OCI-LY7 (cell line): ENCODE results near the gene CGNL1. TPM values are rescaled to one million over a fixed set of nuclear protein-coding genes. Genes with fewer than 3 reads are reported as not detected.
A peak's percentile ranks its signal among the peaks of the same experiment; 100 is the strongest.

Experiments used
- Bru-seq: library from RNA; stranded (reverse); fragments of 400-500 nt; gene quantifications from one replicate; lab custom pipeline; 2021; lab: Mats Ljungman, UMichigan
- BruChase-seq, 2 experiments: library from RNA; stranded (reverse); fragments of 400-500 nt; gene quantifications; one replicate each; lab custom pipeline; 2021; lab: Mats Ljungman, UMichigan
- BruUV-seq: library from RNA; stranded (reverse); fragments of 400-500 nt; replicated peaks from 2 replicates; lab custom pipeline; 2021; lab: Mats Ljungman, UMichigan
- CTCF ChIA-PET: fragments of 300-600 bp; sonication (Branson Sonifier 250); formaldehyde crosslinking; loops from one replicate; lab custom pipeline; 2022; ENCODE audit warnings: antibody characterized with exemption; ENCODE audit not compliant: unreplicated experiment; lab: Charles Lee
- POLR2A ChIA-PET: fragments of 300-600 bp; sonication (Branson Sonifier 250); formaldehyde crosslinking; loops from one replicate; lab custom pipeline; 2022; ENCODE audit warnings: antibody characterized with exemption; lab: Charles Lee
- DNase-seq: peaks from one replicate; pipeline ENCODE4 v3.0.0-alpha.2; 2015; ENCODE audit warnings: low spot score
- H2AFZ ChIP-seq: fragments of 200-600 bp; sonication (generic), shearing (Covaris generic); 2 replicates; pipeline ENCODE4 v1.6.1; 2014; ENCODE audit warnings: mild to moderate bottlenecking, antibody characterized with exemption, low read length, moderate library complexity
- H3K27ac ChIP-seq: fragments of 200-600 bp; sonication (generic); 2 replicates; pipeline ENCODE4 v1.5.1; 2014; ENCODE audit warnings: mixed run types, low read depth, mild to moderate bottlenecking, moderate library complexity, low read length, inconsistent platforms; ENCODE audit not compliant: poor library complexity, severe bottlenecking
- H3K36me3 ChIP-seq: fragments of 200-600 bp; sonication (generic); 2 replicates; pipeline ENCODE4 v1.6.1; 2014; ENCODE audit warnings: mild to moderate bottlenecking, antibody characterized with exemption, low read length, moderate library complexity, mixed read lengths; ENCODE audit not compliant: insufficient read depth
- H3K4me1 ChIP-seq: fragments of 200-600 bp; sonication (generic); 2 replicates; pipeline ENCODE4 v1.5.1; 2014; ENCODE audit warnings: mild to moderate bottlenecking, low read length; ENCODE audit not compliant: insufficient read depth, poor library complexity, severe bottlenecking
- H3K4me2 ChIP-seq: fragments of 200-600 bp; sonication (generic); 2 replicates; pipeline ENCODE4 v1.6.1; 2014; ENCODE audit warnings: mild to moderate bottlenecking, low read length
- H3K4me3 ChIP-seq: fragments of 200-600 bp; sonication (generic); 2 replicates; pipeline ENCODE4 v1.5.1; 2014; ENCODE audit warnings: mild to moderate bottlenecking, low read depth, low read length; ENCODE audit not compliant: poor library complexity, severe bottlenecking
- H3K79me2 ChIP-seq: fragments of 200-600 bp; sonication (generic); 2 replicates; pipeline ENCODE4 v1.6.1; 2016; ENCODE audit warnings: low read depth, mild to moderate bottlenecking, low read length, moderate library complexity, mixed read lengths; ENCODE audit not compliant: insufficient read depth
- H3K9me2 ChIP-seq: fragments of 200-600 bp; sonication (generic); 2 replicates; pipeline ENCODE4 v1.6.1; 2016; ENCODE audit warnings: mild to moderate bottlenecking, low read length, mixed read lengths; ENCODE audit not compliant: insufficient read depth
- H3K9me3 ChIP-seq: fragments of 200-600 bp; sonication (generic); 2 replicates; pipeline ENCODE4 v1.6.1; 2014; ENCODE audit warnings: mild to moderate bottlenecking, mixed run types, low read length, mixed read lengths
- H4K20me1 ChIP-seq: fragments of 200-600 bp; sonication (generic); 2 replicates; pipeline ENCODE4 v1.6.1; 2014; ENCODE audit warnings: mild to moderate bottlenecking, antibody characterized with exemption, low read length, moderate library complexity, mixed read lengths; ENCODE audit not compliant: insufficient read depth
- EZH2phosphoT487 ChIP-seq: fragments of 200-600 bp; sonication (generic); IDR thresholded peaks from 2 replicates; pipeline ENCODE4 v1.6.1; 2018; ENCODE audit warnings: low read depth, borderline replicate concordance, mild to moderate bottlenecking, mixed run types, antibody characterized with exemption, low read length, moderate library complexity, mixed read lengths
- intact Hi-C: fragments of 100-400 bp; cut with micrococcal nuclease; formaldehyde crosslinking; loops from one replicate; pipeline ENCODE4 v1.10.0; 2022; ENCODE audit not compliant: unreplicated experiment
- long read RNA-seq: library from polyadenylated mRNA; stranded (forward); transcript quantifications from one replicate; pipeline ENCODE4 v2.0.0, GENCODE V29; 2022
- total RNA-seq, 2 experiments: library from RNA; depleted of rRNA in 1 of 2; stranded (reverse); fragments of >200 nt in 1 of 2; shearing (Covaris generic) in 1 of 2; gene quantifications; 2 replicates each; pipeline ENCODE4 v1.2.3, GENCODE V29; 2014 to 2022
- TF ChIP-seq, protein P1 (sequence below): fragments of 200-600 bp; sonication (generic); conservative IDR thresholded peaks from 2 replicates; pipeline ENCODE4 v1.5.1; 2014; ENCODE audit warnings: mild to moderate bottlenecking, antibody characterized with exemption, low read length, moderate library complexity, mixed read lengths

CGNL1 gene, protein sequence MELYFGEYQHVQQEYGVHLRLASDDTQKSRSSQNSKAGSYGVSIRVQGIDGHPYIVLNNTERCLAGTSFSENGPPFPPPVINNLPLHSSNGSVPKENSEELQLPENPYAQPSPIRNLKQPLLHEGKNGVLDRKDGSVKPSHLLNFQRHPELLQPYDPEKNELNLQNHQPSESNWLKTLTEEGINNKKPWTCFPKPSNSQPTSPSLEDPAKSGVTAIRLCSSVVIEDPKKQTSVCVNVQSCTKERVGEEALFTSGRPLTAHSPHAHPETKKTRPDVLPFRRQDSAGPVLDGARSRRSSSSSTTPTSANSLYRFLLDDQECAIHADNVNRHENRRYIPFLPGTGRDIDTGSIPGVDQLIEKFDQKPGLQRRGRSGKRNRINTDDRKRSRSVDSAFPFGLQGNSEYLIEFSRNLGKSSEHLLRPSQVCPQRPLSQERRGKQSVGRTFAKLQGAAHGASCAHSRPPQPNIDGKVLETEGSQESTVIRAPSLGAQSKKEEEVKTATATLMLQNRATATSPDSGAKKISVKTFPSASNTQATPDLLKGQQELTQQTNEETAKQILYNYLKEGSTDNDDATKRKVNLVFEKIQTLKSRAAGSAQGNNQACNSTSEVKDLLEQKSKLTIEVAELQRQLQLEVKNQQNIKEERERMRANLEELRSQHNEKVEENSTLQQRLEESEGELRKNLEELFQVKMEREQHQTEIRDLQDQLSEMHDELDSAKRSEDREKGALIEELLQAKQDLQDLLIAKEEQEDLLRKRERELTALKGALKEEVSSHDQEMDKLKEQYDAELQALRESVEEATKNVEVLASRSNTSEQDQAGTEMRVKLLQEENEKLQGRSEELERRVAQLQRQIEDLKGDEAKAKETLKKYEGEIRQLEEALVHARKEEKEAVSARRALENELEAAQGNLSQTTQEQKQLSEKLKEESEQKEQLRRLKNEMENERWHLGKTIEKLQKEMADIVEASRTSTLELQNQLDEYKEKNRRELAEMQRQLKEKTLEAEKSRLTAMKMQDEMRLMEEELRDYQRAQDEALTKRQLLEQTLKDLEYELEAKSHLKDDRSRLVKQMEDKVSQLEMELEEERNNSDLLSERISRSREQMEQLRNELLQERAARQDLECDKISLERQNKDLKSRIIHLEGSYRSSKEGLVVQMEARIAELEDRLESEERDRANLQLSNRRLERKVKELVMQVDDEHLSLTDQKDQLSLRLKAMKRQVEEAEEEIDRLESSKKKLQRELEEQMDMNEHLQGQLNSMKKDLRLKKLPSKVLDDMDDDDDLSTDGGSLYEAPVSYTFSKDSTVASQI
- total RNA-seq (2014; rRNA removed; shearing (Covaris generic)), result not detected in 2 replicates
- 0.04 TPM in 1 of 2 replicates, not detected in the other for total RNA-seq (2022)
- percentile 3 among the genes with signal in this experiment for Bru-seq, nascent RNA
- BruChase-seq, experiment 1, labeled RNA remaining after a 6-hour chase, result percentile 1 among the genes with signal in this experiment
- BruChase-seq, experiment 2, labeled RNA remaining after a 2-hour chase, result percentile 1 among the genes with signal in this experiment
- long read RNA-seq, result 0 reads

DNA sequence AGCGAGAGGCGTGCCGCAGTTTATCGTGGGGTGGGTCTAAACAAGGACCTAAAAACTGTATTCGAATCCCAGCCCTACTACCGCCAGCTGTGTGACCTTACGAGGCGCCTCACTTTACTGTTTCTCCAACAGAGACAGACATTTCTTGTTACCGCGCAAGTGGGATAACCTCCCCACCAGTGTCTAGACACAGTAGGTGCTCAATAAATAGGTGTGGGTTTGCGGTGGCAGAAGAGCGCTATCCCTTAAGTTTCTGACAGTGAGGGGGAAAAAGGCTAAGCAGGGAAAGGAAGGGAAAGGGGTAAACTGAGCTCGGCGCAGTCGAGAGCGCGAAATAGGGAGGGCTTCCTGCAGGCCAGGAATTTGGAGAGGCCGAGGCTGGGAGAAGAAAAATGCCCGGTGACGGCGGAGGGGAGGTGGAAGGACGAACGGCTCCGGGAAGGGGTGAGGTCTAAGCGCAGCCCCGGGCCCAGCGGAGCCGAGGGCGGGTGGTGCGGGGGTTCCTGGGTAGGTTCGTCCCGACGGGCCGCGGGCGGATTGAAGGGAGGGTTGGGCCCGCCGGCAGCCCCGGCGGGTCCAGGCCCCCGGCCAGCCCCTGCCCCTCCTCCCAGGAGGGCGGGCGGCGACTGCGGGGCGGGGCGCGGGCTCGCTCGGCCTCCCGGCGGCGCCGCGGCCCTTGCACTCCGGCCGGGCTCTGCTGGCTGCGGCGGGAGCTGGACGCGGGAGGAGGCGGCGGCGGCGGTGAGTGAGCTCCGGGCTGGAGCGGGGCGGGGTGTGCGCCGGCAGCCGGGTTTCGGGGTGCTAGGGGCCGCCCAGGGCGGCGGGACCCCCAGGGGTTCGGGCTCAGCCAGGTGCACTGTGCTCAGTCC lies at the start of gene CGNL1:
Gene CGNL1, plus strand, starts transcription at position 679 of the 869 bp plus-strand sequence. CDS start 61,495 bp downstream, outside the sequence.
- Histone ChIP-seq H3K9me3 (no peaks in the 10 kb centered on the region), H3K9me2 (no peaks in the 10 kb centered on the region), H3K4me1 (no peaks in the 10 kb centered on the region), H3K79me2 (no peaks in the 10 kb centered on the region), H4K20me1 (no peaks in the 10 kb centered on the region), H3K36me3 (no peaks in the 10 kb centered on the region), H3K27ac (no peak within 1 kb of the TSS), H3K4me2 (no peak within 1 kb of the TSS), H2AFZ (no peak within 1 kb of the TSS), H3K4me3 (no peak within 1 kb of the TSS)
- intact Hi-C loops, result no loop called here
- BruUV-seq, result no TSS peak
- ChIA-PET POLR2A (no interaction called here), CTCF (no interaction called here)
- no peak for DNase-seq
- no peak for TF ChIP-seq EZH2phosphoT487
- TF ChIP-seq, protein P1, sequence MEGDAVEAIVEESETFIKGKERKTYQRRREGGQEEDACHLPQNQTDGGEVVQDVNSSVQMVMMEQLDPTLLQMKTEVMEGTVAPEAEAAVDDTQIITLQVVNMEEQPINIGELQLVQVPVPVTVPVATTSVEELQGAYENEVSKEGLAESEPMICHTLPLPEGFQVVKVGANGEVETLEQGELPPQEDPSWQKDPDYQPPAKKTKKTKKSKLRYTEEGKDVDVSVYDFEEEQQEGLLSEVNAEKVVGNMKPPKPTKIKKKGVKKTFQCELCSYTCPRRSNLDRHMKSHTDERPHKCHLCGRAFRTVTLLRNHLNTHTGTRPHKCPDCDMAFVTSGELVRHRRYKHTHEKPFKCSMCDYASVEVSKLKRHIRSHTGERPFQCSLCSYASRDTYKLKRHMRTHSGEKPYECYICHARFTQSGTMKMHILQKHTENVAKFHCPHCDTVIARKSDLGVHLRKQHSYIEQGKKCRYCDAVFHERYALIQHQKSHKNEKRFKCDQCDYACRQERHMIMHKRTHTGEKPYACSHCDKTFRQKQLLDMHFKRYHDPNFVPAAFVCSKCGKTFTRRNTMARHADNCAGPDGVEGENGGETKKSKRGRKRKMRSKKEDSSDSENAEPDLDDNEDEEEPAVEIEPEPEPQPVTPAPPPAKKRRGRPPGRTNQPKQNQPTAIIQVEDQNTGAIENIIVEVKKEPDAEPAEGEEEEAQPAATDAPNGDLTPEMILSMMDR, result no peak

DNA sequence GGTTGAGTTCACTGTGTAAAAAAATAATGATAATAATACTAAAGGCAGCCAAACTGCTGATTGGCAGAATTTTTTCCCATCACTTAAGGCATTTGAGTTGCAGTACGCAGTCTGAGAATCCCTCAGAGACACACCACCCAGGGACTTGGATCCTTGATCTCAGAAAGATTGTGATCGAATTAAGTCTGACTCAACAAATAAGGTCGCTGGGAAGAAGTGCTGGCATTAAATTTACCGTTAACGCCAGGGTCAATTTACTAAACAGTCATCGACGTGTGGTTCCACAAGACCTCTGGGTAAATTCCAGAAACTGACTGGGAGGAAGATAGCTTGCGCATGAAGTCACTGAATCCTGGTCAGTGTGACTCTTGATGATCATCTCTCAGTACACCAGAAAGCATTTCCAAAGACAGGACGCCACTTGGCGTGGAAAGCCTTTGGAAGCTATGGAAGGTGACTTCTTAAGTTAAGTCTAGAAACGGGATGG lies 48.3 kb upstream of the CGNL1 start:
- H3K27ac ChIP-seq, result no peak overlapping the region
- no TSS peak for BruUV-seq
- no peak overlapping the region for H3K4me3 ChIP-seq
- H3K4me2 ChIP-seq, result no peak overlapping the region
- H2AFZ ChIP-seq, result no peak overlapping the region
- peaks cover 10% of the 10 kb centered on the region for H3K4me1 ChIP-seq
- no peaks in the 10 kb centered on the region for H3K36me3 ChIP-seq
- intact Hi-C loops, result no loop called here
- POLR2A ChIA-PET, result no interaction called here
- H4K20me1 ChIP-seq, result no peaks in the 10 kb centered on the region
- CTCF ChIA-PET, result no interaction called here
- no peaks in the 10 kb centered on the region for H3K79me2 ChIP-seq
- no peaks in the 10 kb centered on the region for H3K9me3 ChIP-seq
- no peaks in the 10 kb centered on the region for H3K9me2 ChIP-seq
- DNase-seq, result no peak
- TF ChIP-seq, protein P1, result no peak
- TF ChIP-seq EZH2phosphoT487, result no peak
